Activated CD8-positive, alpha-beta memory T cell treated with anti-CD3 and anti-CD28 coated beads, Interleukin-2, amount 50 U/mL, for 48 hours (primary cell): ENCODE data around the gene PLCB4.

Experiments
- DNase-seq: peaks from one replicate; pipeline ENCODE4 v3.0.0-alpha.2; 2020

Gene PLCB4

DNA sequence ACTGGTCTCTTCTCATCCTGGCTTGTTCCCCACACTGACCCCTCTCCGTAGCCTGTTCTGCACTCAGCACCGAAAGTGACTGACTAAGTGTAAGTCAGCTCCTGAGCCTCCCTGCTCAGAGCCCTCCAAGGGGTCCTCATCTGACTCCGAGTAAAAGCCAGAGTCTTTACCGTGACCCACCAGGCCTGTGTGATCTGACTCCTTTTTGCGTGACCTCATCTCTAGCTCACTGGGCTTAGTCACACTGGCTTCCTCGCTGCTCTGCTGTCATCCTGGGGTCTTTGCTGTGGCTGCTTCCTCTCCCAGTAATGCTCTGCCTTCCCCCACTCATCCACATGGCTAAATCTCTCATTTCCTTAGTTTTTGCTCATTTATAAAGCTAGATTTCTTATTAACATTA is 116.6 kb downstream of the PLCB4 start:
- DNase-seq = no peak

DNA sequence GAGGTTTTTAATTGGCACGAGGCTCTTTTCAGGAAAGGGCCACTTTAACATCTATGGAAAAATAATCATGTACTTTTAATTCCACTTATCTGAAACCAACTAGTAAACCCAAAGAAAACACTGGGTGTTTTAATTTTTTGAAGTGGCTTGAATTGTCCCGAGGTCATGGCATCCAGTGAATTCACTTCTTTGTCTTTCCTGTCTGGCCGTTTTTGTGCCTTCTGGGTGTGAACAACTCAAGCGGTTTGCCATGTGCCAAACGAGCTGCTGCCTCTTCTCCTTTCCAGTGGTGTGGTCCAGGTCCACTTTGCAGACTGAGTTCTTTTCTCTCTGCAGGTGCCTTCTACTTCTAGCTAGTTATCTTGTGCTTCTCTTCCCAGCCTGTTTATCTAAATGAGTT is 117.5 kb downstream of the PLCB4 start:
- no peak for DNase-seq

DNA sequence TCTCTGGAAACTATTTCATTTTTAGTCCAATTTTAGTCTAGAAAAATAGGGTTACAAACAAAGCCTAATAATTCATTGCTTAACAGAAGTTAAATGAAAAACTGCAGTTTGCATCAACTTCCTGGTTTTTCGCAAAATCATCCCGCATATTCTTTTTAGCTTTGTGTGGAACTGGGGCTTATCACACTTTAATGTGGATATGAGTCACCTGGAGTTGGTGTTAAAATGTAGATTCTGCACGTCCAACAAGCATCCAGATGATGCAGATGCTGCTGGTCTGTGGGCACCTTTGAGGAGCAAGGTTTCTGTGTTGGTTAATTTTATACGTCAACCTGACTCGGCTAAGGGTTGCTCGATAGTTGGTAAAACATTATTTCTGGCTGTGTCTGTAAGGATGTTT is 126.1 kb downstream of the PLCB4 start:
- DNase-seq = no peak

DNA sequence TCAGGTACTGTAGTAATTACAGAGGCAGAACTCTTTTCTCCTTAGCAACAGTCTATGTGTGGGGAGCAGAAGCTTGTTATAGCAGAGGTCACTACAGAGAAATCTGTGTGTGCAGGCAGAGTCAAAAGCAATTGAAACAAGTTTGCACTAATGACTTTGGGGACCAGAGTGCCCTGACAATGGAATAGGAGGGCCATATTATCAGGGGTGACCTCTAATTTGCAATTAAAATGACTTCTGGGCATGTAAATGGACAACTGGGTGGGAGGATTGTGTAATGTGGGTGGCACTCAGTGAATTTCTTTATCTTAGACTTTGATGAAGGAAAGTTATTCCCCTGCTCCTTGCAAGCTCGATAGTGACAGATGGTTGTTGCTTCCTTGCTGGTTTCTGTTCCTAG is 127.2 kb downstream of the PLCB4 start:
- DNase-seq = no peak

DNA sequence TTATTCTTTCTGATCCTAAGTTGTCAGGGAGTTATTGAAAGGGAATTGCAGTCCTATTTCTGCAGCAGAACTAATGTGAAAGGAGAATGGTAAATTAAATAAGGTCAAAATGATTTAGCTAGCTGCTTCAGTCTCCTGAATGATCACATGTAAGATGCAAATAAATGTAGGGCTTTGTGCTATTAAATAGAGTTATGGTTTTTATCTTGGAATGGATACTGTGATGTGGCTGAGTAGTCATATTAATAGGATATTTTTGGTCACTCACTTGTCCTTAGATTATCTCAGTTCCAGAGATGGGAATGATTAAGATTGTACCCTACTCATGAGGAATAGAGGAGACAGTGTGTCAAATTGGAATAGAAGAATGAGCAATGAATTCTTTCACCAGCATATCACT is 129.6 kb downstream of the PLCB4 start:
- DNase-seq = no peak

DNA sequence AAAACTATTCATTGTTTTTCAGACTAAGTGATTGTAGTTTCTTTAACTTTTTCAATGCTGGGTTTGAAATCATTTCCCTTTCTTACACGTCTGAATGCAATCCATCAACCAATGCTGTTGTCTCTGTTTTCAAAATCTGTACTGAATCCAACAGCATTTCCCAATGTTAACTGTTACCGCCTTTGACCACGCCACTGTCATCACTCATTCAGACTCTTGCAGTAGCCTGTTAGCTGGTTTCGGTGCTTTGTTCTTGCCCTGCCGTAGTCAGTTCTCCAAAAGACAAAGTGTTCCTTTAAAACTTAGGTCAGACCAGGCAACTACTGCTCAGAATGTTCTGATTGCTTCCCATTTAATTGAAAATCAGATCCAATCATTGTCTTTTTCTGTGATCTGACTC is 131.3 kb downstream of the PLCB4 start:
- no peak for DNase-seq

DNA sequence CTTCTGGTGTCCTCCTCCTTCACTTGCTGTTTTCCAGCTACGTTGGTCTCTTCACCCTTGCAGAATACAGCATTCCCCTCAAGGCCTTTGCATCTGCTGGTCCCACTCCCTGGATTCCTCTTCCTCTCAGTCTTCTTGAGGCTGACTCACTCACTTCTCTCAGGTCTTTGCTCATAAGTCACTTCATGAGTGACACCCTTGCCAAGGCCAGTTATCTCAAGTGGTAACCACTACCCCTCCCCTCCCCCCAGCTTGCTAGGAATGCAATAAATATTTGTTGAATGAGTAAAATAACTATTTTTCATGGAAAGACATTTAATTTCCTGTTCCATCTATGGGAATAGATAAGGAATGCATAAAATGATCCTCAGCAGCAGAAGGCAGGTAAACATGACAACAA is 131.7 kb downstream of the PLCB4 start:
- no peak for DNase-seq

DNA sequence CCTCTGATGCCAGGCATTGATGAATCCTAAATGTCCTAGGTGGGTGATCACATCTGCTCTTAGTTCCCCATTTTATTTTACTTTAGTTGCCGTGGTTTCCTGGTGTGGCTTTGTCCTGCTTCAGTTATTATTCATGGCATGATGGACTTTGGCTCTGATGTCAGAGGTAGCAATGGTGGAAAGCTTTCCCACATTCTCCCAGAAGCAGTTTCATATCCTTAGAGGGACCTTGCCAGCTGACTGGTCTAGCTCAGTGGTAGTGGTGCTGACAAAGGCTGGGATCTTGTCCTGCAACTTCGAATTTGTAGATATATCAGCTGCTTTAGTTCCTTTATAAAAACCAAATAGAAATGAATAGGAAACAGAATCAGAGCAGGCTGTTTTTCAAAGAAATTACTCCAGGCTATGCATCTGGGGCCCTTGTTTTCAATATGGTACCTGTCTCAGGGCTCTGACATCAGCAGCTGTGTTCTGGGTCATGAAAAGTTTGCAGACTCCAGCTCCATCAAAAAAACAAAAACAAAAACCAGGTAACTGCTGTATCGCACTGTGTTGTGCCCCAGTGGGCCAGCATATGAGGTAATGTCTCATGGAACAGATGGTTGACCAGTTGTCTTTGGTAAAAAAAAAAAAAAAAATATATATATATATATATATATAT is 133.7 kb downstream of the PLCB4 start:
- DNase-seq = no peak

DNA sequence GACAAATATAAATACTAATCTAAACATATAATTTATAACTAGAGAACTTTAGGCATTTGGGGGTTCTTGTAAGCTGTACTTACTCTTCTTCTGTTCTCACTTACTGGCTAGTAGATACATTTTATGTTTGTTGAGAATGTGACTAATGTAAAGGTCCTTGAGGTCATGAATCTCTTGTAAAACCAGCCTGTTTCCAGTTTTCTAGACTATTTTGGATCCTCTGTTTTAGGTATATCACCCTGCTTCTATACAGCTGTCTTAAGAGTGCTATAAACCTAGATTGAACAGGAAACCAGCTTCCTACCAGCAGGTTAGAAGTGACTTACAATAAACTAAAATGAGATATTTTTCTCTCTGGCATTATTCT is 134.2 kb downstream of the PLCB4 start:
- DNase-seq = no peak

DNA sequence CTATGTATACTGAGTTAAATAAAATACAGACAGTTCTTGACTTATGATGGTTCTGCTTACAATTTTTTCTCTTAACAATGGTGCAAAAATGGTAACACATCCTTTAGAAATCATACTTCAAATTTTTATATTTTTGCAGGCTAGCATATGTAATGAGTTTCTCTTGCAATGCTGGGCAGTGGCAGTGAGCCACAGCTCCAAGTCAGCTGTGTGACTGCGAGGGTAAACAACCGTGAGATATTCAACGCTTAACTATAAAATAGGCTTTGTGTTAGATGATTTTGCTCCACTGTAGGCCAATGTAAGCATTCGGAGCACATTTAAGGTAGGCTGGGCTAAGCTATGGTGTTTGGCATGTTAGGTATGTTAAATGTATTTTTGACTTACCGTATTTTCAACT is 136.1 kb downstream of the PLCB4 start:
- DNase-seq = no peak

DNA sequence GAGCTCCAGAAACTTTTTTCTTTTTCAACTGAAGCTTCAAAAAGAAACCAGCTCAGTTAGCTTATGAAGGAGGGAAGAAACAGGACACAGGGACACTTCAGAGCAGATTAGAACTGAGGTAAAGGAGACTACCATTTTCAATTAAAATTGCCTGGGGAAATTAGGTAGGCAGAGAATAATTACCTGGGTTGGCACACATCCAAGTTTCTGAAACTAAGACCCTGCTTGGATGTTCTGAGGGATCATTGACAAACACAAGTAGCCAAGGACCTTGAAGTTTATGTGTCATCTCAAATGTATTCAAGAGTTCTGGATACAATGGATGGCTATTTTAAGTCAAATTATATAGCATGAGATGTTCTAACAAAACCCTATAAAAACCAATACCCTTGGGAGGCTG is 137.6 kb downstream of the PLCB4 start:
- DNase-seq = no peak

DNA sequence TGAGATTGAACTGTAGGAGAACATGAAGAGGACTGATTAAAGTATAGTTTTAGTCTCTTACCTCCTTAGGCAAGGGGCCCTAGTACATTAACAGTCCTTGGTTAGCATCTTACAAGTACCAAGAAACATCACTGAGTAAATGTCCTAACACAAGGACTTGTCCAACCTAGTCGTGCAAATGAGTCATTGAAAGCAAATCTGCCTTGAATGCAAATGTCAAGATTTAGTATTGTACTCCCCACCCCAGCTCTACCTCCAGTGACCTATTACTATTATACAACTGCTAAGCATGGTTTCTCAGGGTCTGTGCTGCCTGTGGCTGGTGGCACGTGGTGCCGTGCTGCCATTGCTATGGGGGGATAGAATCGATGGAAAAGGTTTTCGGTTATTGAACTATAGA is 138.4 kb downstream of the PLCB4 start:
- no peak for DNase-seq

DNA sequence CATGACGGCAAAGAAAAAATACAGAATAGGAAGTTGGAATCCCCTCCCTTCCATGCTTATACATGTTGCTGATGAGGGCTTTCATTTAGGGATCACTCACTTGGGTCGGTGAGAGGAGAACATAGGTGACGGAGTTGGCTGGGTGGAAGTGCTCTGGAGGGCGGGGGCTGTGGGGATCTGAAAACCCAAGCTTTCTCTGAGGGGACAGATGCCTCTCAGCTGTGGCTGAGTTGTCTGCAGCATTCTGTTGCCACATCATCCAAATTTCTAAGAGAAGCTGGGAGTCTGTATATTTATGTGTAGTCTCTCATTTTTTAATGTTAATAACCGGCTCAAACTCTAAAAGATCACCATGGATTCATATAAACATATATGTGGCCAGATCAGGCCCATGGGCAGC is 141.5 kb downstream of the PLCB4 start:
- DNase-seq = no peak

DNA sequence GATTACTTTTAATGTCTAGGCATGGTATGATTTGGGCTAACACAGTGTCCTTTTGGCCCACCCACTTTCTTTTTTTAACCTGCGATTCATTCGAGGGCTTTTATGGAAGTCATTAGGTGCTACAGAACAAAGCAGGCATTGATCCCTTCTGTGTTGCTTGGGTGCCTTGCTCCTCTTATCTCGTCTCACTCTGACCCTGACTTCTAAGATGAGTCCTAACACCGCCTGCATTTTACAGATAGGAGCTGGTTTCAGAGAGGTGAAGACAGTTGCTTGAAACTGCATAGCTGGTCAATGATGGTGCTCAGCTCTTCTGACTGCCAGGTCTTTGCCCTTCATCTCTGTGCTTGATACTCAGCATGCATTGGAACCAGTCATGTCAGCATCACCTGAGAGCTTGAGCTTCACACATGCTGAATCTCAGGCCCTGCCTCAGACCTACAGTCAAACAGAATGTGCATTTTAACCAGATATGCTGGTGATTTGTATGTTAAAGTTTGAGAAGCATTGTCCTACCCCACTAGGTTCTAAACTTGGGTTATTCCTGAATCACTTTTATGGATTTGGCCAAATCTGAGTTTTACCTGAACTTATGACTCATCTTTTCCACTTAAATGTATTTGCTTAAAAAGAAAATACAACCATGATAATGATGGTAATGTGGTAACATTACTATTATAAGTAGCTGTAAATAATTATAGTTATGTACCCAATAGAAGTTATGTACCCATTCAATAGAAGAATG is 142.3 kb downstream of the PLCB4 start:
- no peak for DNase-seq

DNA sequence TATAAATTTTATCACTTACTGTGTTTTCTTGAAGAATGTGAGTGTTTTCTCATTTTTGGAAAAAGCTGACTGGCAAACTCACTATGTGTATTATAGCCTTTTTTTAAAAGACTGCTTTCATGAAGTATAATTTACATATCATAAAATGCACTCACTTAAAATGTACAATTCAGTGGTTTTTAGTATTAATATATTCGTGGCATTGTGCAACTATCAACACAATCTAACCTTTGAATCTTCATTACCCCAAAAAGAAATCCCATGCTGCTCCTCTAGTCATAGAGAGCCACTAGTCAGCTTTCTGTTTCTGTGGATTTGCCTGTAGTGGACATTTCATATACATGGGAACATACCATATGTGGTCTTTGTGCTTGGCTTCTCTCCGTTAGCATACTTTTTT is 143.8 kb downstream of the PLCB4 start:
- DNase-seq = no peak

DNA sequence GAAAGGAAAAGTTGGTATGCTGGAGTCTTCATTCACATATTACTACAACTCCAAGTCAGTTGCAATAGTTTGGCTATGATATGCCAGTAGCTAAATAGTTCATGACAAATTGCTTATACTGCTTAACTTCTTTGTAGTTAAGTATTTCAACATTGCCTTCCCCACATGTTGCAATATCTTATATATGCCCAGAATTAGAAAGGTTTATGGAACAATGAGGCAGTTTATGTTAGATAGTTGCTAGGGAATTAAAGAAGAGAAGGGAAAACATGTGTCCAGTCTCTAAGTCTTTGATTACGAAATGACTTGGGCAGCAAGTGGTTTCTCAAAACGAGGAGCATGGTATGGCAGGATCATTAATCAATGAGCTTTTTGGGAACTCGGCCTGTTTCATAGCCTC is 145.8 kb downstream of the PLCB4 start:
- DNase-seq = no peak

DNA sequence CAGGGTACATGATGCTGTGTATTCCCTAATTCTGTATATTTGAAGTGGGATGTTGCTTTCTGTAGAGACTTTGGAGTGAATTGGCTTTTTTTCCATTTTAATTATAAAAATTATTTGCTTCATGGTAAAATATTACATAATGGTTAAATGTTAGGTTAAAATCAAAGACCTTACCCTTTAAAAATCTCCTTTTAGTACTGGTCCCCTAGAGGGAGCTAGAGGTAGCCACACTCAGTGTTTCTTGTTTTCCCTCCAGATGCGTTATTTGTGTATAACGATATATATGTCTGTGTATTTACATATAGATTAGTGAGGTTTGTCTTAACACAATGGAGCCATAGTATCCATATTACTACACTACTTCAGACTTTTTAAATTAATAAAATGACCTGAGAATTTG is 146.7 kb downstream of the PLCB4 start:
- DNase-seq = no peak

DNA sequence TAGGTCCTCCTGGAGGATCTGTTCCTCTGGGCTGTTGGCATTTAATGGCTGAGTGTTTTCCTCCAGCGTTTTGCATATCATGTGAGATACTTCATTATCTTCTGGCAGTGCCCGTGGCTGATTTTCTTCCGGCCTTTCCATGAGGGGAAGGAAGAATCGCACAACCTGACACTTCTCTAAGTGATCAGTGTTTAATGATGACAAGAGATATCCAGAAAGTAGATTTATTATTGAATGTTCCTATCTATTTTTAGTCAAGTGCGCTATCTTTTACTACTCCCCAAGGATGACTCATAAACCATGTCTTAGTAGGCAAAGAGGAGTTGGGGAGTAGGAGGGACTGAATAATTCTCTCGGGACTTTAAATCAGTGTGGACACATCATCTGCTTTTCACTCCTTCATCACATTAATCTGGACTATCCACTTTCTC is 149.7 kb downstream of the PLCB4 start:
- DNase-seq = no peak

DNA sequence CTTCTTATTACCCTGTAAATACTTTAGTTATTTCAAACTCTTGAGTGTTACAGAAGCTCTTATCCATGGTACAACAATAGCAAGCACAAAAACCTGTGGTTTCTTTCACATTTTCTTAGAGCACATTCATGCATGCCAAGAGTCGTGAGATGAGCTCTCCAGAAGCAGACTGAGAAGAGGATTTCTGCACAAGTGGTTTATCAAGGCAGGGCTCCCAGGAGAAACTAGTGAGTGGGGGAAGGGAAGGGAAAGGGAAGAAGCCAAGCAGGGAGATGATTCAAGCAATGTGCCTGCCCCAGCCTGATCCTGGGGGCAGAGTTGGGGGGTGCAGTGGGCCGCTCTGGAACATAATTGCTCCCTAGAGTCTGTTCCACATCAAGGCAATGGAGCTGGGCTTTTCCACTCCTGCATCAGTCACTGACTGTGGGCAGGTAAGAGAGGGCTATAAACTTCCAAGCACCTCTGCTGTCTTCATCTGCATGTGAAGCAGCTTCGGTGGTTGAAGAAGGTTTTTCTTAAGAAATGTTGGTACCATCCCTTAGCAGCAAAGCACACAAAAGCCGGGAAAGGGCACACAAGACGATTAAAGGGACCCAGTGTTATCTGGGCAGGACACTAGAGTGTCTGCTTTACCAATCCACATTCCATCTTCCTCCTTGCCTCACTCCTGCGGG is 152.1 kb downstream of the PLCB4 start:
- DNase-seq = no peak

DNA sequence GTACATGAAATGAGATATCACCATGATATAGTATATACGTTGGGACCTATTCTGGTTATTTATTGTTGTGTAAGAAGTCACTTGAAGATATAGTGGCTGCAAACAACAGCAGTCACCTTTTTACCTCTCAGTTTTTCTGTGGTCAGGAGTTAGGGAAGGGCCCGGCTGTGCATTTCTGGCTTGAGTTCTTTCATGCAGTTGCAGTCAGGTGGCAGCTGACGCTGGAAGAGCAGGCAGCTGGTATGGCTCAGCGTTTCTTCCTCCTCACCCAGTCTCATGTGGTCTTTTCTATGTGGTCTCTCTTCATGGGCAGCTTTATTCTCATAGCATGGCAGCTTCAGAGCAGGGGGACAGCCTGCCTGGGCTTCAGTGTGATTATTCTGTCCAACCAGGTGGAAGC is 154.4 kb downstream of the PLCB4 start:
- no peak for DNase-seq

DNA sequence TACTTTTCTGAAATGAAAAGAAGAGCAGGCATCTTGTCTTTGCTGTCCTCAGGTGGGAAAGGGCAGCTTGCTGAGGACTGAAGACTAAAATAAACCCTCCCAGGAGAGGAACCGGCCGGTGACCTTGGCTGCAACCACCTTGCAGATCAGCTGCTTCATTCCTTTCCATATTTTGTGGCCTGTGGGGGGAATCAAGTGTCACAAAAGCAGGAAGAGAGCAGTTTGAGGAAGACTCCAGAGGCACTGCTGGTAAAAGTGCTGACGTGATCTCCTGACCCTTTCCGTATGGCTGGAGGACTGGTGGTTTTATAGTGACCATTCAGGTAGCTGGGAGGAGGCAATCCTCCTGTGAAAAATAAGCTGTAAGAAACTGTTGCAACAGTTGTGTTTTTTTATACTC is 157.0 kb downstream of the PLCB4 start:
- DNase-seq = no peak

DNA sequence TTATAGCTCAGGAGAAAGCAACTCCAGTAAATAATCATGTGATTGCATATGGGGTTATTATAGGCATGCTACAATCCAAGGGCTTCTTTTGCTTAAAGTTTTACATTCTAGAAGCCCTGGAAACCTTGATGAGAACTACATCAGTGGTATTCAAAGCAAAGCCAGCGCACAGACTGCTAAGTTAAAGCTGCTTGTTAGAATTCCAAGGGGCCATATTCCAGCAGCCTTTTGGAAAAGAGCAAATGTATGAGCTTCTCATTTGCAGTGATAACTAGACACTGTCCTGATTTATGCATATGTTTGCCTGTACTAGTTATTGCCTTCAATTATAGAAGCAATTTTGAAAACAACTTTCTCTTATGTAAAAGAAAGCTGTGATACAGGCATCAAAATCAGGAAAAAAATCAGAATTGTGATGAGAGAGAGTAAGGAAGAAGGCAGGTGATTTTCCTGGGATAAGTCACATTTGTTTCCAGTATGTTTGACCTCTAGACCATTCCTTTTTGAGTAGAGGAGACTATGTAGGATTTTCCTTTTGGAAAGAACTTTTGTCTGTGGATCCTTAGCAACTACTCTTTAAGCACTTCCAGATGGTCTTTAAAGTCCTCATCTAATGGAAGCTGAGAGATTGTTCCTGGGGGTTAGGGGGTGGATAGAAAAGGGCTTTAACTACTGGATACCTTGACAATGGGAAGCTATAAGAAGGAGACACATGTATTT is 159.2 kb downstream of the PLCB4 start:
- DNase-seq = no peak

DNA sequence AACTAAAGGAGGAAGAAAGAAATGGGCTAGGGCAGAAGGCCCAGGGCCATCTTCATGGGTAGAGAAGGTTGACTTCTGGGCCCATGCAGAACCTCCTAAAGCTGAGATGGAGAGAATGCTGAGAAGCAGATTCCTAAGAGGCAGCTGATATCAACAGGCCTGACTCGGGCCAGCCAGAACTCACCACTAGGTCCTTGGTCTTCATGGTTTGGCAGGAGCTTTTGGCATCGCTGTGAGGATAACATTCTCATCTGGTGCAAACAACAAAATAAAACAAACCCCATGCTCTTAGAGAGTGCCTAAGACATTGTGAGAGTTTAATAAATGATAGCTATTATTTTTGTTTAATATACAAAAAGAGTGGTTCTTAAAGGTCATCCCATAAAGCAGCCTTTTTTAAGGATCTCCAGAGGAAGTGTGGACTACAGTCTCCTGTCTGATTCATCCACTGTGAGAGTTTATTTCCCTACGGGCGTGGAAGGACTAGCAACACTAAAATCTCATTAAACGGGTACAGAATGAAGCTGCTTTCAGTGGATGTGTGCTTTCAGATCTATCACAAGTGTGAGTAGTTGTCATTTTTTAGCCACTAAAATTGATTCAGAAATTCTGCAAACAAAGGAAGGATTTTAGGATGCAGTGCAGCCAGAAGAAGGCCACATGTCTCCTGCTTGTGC is 160.0 kb downstream of the PLCB4 start:
- no peak for DNase-seq
